Neural progenitor cell (in vitro differentiated cells): Measurements from ENCODE around the gene KCNQ1. TPM values are rescaled to one million over a fixed set of nuclear protein-coding genes. Genes with fewer than 3 reads are reported as not detected.

Experiments used
- DNase-seq: peaks from one replicate; pipeline ENCODE4 v3.0.0-alpha.2; 2016; ENCODE audit warnings: low spot score
- H2AFZ ChIP-seq: fragments of 200-600 bp; sonication (generic); replicated peaks from 2 replicates; pipeline ENCODE4 v1.6.1; 2016; ENCODE audit warnings: antibody characterized with exemption
- H3F3A ChIP-seq: fragments of 200-600 bp; sonication (generic); 2 replicates; pipeline ENCODE4 v1.6.1; 2016; ENCODE audit warnings: antibody characterized with exemption, low read depth
- H3K27ac ChIP-seq: fragments of 200-600 bp; sonication (generic); 2 replicates; pipeline ENCODE4 v1.5.1; 2016; ENCODE audit warnings: mild to moderate bottlenecking
- H3K27me3 ChIP-seq: fragments of 200-600 bp; sonication (generic); 2 replicates; pipeline ENCODE4 v1.6.1; 2016; ENCODE audit warnings: mild to moderate bottlenecking, moderate library complexity
- H3K36me3 ChIP-seq: fragments of 200-600 bp; sonication (generic); 2 replicates; pipeline ENCODE4 v1.5.1; 2016
- H3K4me1 ChIP-seq: fragments of 200-600 bp; sonication (generic); 2 replicates; pipeline ENCODE4 v1.6.1; 2016; ENCODE audit warnings: mixed run types
- H3K4me2 ChIP-seq: fragments of 200-600 bp; sonication (generic); 2 replicates; pipeline ENCODE4 v1.6.1; 2016
- H3K4me3 ChIP-seq: fragments of 200-600 bp; sonication (generic); 2 replicates; pipeline ENCODE4 v1.5.1; 2016
- H3K79me2 ChIP-seq: fragments of 200-600 bp; sonication (generic); 2 replicates; pipeline ENCODE4 v1.6.1; 2016; ENCODE audit warnings: low read depth
- H3K9ac ChIP-seq: fragments of 200-600 bp; sonication (generic); 2 replicates; pipeline ENCODE4 v1.6.1; 2016
- H3K9me3 ChIP-seq: fragments of 200-600 bp; sonication (generic); 2 replicates; pipeline ENCODE4 v1.5.1; 2016; ENCODE audit warnings: low read depth
- H4K20me1 ChIP-seq: fragments of 200-600 bp; sonication (generic); 2 replicates; pipeline ENCODE4 v1.6.1; 2016; ENCODE audit warnings: low read depth
- H3K27ac Mint-ChIP-seq: 3 replicates; pipeline ENCODE4 v1.8.0; 2021; ENCODE audit warnings: mixed read lengths
- H3K27me3 Mint-ChIP-seq: 2 replicates; pipeline ENCODE4 v1.8.0; 2022; ENCODE audit warnings: low read depth, mild to moderate bottlenecking, inconsistent platforms, moderate library complexity, mixed read lengths; ENCODE audit not compliant: insufficient read depth
- H3K36me3 Mint-ChIP-seq: 3 replicates; pipeline ENCODE4 v1.8.0; 2021; ENCODE audit warnings: mixed read lengths
- H3K4me1 Mint-ChIP-seq: 3 replicates; pipeline ENCODE4 v1.8.0; 2021; ENCODE audit warnings: mixed read lengths
- H3K4me3 Mint-ChIP-seq: 3 replicates; pipeline ENCODE4 v1.8.0; 2021; ENCODE audit warnings: mild to moderate bottlenecking, moderate library complexity, mixed read lengths
- H3K9me3 Mint-ChIP-seq: 3 replicates; pipeline ENCODE4 v1.8.0; 2020; ENCODE audit warnings: mixed read lengths
- EZH2 ChIP-seq: fragments of 200-600 bp; sonication (generic); IDR thresholded peaks from 2 replicates; pipeline ENCODE4 v1.6.1; 2017; ENCODE audit warnings: antibody characterized with exemption, mild to moderate bottlenecking, moderate library complexity
- EZH2phosphoT487 ChIP-seq: fragments of 200-600 bp; sonication (generic); IDR thresholded peaks from 2 replicates; pipeline ENCODE4 v1.6.1; 2017; ENCODE audit warnings: antibody characterized with exemption
- total RNA-seq: library from RNA; depleted of rRNA; stranded (reverse); fragments of >200 nt; gene quantifications from 2 replicates; pipeline ENCODE4 v1.2.3, GENCODE V29; 2015; ENCODE audit warnings: low replicate concordance
- TF ChIP-seq, protein P1 (sequence below): fragments of 200-600 bp; sonication (generic); IDR thresholded peaks from 2 replicates; pipeline ENCODE4 v1.5.1; 2017; ENCODE audit warnings: antibody characterized with exemption, mild to moderate bottlenecking

The KCNQ1 gene
- total RNA-seq, 1 donor from 2014 or later = 0.11 TPM

DNA sequence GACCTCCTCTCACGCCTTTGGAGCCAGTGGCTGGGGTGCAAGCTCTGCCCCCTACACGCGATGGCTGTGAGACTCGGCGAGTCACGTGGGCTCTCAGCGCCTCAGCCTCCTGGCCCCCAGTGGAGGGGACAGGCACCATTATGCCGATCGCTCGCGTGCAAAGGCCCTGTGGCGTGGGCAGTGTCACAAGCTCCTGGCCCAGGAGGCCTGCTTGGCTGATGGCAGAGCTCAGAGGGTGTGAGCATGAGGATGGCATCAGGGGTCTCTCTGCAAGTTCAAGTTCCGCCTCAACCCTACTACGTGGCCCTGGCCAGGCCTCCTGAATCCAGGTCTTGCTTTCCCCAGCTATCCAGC lies 345.7 kb downstream of the KCNQ1 start:
- TF ChIP-seq EZH2phosphoT487 = no peak
- TF ChIP-seq EZH2 = no peak
- TF ChIP-seq, protein P1, sequence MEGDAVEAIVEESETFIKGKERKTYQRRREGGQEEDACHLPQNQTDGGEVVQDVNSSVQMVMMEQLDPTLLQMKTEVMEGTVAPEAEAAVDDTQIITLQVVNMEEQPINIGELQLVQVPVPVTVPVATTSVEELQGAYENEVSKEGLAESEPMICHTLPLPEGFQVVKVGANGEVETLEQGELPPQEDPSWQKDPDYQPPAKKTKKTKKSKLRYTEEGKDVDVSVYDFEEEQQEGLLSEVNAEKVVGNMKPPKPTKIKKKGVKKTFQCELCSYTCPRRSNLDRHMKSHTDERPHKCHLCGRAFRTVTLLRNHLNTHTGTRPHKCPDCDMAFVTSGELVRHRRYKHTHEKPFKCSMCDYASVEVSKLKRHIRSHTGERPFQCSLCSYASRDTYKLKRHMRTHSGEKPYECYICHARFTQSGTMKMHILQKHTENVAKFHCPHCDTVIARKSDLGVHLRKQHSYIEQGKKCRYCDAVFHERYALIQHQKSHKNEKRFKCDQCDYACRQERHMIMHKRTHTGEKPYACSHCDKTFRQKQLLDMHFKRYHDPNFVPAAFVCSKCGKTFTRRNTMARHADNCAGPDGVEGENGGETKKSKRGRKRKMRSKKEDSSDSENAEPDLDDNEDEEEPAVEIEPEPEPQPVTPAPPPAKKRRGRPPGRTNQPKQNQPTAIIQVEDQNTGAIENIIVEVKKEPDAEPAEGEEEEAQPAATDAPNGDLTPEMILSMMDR = no peak
- Histone ChIP-seq H4K20me1 (no peaks in the 10 kb centered on the region), H3K4me3 (no peak overlapping the region), H3F3A (no peaks in the 10 kb centered on the region), H3K27me3 (peaks cover 39% of the 10 kb centered on the region), H3K36me3 (no peaks in the 10 kb centered on the region), H3K27ac (no peak overlapping the region), H3K79me2 (no peaks in the 10 kb centered on the region), H2AFZ (no peak overlapping the region), H3K4me2 (no peak overlapping the region), H3K9ac (no peak overlapping the region), H3K4me1 (peaks cover 14% of the 10 kb centered on the region), H3K9me3 (no peaks in the 10 kb centered on the region)
- no peak overlapping the region for H3K27ac Mint-ChIP-seq
- peaks cover 19% of the 10 kb centered on the region for H3K4me1 Mint-ChIP-seq
- peaks cover 5% of the 10 kb centered on the region for H3K9me3 Mint-ChIP-seq
- H3K36me3 Mint-ChIP-seq = no peaks in the 10 kb centered on the region
- H3K4me3 Mint-ChIP-seq = no peak overlapping the region
- peaks cover 6% of the 10 kb centered on the region for H3K27me3 Mint-ChIP-seq
- no peak for DNase-seq

DNA sequence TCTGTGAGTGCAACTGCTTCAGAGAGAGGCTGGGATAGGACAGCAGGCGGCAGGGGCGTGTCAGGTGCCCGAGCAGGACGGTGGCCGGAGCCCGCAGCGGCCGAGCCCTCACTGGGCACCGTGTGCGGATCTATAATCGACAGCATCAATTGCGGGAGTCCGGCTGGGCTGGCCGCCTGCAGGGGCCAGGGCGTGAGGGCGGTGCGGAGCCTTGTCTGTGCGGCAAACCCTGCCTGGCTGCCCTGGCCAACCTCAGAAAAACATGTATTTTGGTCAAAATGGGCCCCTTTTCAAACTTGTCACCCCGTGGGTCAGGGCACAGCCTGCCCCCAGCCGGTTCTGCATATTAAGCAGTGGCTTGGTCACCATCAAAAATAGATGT lies 346.3 kb downstream of the KCNQ1 start:
- H3K4me1 Mint-ChIP-seq = peaks cover 22% of the 10 kb centered on the region
- Histone ChIP-seq H3K9me3 (no peaks in the 10 kb centered on the region), H3K36me3 (no peaks in the 10 kb centered on the region), H3K9ac (no peak overlapping the region), H4K20me1 (no peaks in the 10 kb centered on the region), H3K4me1 (peaks cover 14% of the 10 kb centered on the region), H3K4me2 (no peak overlapping the region), H2AFZ (no peak overlapping the region), H3K4me3 (no peak overlapping the region), H3F3A (no peaks in the 10 kb centered on the region), H3K79me2 (no peaks in the 10 kb centered on the region), H3K27me3 (peaks cover 39% of the 10 kb centered on the region), H3K27ac (no peak overlapping the region)
- H3K27ac Mint-ChIP-seq = no peak overlapping the region
- H3K9me3 Mint-ChIP-seq = peaks cover 5% of the 10 kb centered on the region
- no peak for DNase-seq
- peaks cover 7% of the 10 kb centered on the region for H3K27me3 Mint-ChIP-seq
- peaks cover 2% of the 10 kb centered on the region for H3K36me3 Mint-ChIP-seq
- H3K4me3 Mint-ChIP-seq = no peak overlapping the region
- no peak for TF ChIP-seq EZH2phosphoT487
- TF ChIP-seq EZH2 = no peak
- TF ChIP-seq, protein P1 = no peak

DNA sequence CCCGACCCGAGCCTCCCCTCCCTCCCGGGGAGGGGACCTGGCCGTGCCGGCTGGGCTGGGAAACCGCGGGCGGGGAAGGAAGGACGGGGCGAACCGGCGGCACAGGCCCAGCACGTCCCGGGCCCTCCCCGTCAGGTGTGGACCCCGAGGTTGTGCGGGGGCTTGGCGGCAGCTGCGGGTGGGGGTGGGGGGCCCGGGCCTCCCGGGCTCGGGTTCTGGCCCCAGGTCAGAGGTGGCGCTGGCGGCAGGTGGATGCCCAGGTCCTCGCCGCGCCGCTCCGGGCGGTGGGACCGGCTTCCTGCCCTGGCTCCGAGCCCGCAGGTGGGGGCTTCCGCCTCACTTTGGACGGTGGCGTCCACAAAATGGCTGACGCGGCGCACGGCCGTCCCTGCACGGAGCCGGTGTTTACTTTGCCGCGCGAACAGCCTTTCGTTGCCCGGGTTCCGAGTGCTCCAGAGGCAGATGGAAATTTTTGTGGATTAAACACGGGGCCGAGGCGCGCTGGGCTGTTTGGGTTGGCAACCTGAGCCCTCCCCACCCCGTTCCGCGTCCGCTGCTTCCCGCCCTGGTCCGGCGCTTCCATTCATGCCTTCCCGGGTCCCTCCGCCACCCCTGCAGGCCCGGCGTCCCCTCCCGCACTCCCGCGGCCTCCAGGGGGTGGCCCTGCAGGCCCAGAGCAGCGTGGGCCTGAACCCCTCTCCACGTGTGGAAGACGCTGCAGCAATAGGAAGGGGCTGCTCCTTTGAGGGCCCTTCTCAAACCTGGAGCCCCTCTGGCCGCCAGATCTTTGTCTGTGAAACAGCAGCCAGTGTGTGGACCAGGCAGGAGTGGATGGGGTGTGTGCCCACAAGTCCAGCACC lies 346.9 kb downstream of the KCNQ1 start:
- Histone ChIP-seq H3K36me3 (no peaks in the 10 kb centered on the region), H3K27me3 (peaks cover 39% of the 10 kb centered on the region), H3K9ac (no peak overlapping the region), H3K4me2 (no peak overlapping the region), H3K4me1 (peaks cover 14% of the 10 kb centered on the region), H4K20me1 (no peaks in the 10 kb centered on the region), H3K4me3 (no peak overlapping the region), H2AFZ (no peak overlapping the region), H3K27ac (no peak overlapping the region), H3K79me2 (no peaks in the 10 kb centered on the region), H3K9me3 (no peaks in the 10 kb centered on the region), H3F3A (no peaks in the 10 kb centered on the region)
- TF ChIP-seq EZH2phosphoT487 (no peak), EZH2 (no peak)
- TF ChIP-seq, protein P1 = no peak
- Mint-ChIP-seq H3K27me3 (peaks cover 7% of the 10 kb centered on the region), H3K4me3 (no peak overlapping the region), H3K4me1 (peaks cover 22% of the 10 kb centered on the region), H3K36me3 (peaks cover 2% of the 10 kb centered on the region), H3K9me3 (peaks cover under 1% of the 10 kb centered on the region), H3K27ac (no peak overlapping the region)
- no peak for DNase-seq
